Activated T-cell treated with anti-CD3 and anti-CD28 coated beads, Interleukin-2, amount 50 U/mL, for 72 hours (primary cell): ENCODE data around the gene KCNH2. TPM values are rescaled to one million over a fixed set of nuclear protein-coding genes. Genes with fewer than 3 reads are reported as not detected.
A peak's percentile ranks its signal among the peaks of the same experiment; 100 is the strongest.

Source experiments
- ATAC-seq, 2 donors: fragments of 150-1000 bp; cut with Tn5 transposase; replicated peaks in 1 of 2; 2 replicates each; pipeline ENCODE4 v1.10.0; 2021; ENCODE audit warnings: moderate library complexity in 2 of 2, mild to moderate bottlenecking in 1 of 2
- DNase-seq, 2 donors: peaks; one replicate each; pipeline ENCODE4 v3.0.0; 2021 to 2022; ENCODE audit warnings: mixed read lengths in 1 of 2
- H3K27ac Mint-ChIP-seq: one replicate; pipeline ENCODE4 v1.8.0; 2022; ENCODE audit warnings: mild to moderate bottlenecking, moderate library complexity, mixed read lengths
- H3K27me3 Mint-ChIP-seq: one replicate; pipeline ENCODE4 v1.8.0; 2022; ENCODE audit warnings: low read depth, mixed read lengths
- H3K36me3 Mint-ChIP-seq, 2 donors: one replicate each; pipeline ENCODE4 v1.8.0; 2022; ENCODE audit warnings: mixed read lengths in 2 of 2, mild to moderate bottlenecking in 1 of 2; ENCODE audit not compliant: insufficient read depth in 2 of 2
- H3K4me1 Mint-ChIP-seq: one replicate; pipeline ENCODE4 v1.8.0; 2022; ENCODE audit warnings: low read depth, mixed read lengths
- H3K4me3 Mint-ChIP-seq, 2 donors: one replicate each; pipeline ENCODE4 v1.8.0; 2022; ENCODE audit warnings: mild to moderate bottlenecking in 2 of 2, mixed read lengths in 2 of 2, moderate library complexity in 2 of 2
- H3K9me3 Mint-ChIP-seq, 2 donors: one replicate each; pipeline ENCODE4 v1.8.0; 2022; ENCODE audit warnings: mixed read lengths in 2 of 2
- total RNA-seq, 2 donors: library from RNA; stranded (reverse); gene quantifications; one replicate each; pipeline ENCODE4 v1.2.3, GENCODE V29; 2022

The KCNH2 gene
- total RNA-seq, 2 donors from 2014 or later: 0.72 to 0.77 TPM

DNA sequence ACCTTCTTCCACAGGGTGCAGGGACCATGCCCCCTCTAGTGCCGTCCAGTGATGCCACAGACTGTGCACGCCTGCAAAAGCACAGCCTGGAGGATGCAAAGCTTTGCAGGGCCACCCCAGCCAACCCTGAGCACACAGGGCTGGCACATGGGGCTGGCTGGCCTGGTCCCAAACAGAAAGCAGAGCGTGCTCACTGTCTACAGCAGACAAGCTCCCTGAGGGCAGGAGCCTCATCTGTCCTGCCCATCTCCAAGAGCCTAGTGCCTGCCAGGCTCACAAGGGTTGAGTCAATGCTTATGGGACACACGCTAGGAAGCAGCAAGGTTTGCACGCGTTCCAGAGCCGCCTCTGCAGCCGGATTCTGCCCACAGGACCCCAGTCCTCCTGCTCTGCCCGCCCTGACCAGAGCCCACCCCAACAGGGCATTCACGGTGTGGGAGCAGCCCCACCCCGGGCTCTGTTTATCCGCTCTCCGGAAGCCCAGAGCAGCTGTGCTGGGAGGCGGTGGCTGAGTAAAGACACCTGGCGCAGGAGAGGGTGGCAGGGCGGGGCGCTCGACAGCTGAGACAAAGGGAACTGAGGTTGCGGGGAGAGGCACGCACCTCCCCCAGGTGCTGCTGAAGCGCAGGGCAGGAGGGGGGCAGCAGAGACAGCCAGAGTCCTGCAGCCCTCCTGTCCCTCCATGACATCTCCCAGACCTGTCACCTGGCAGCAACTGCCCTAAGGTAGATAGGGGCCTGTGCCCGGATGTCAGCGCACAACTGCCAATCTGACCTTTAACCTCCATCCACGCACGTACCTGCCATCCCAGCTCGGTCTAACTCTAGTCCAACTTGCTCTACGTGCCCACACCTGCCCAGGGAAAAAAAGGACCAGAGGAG lies 4.3 kb downstream of the KCNH2 start:
- Mint-ChIP-seq H3K27ac (no peak overlapping the region), H3K36me3 (peaks cover 0 to under 1% of the 10 kb centered on the region in 2 donors), H3K9me3 (no peaks in the 10 kb centered on the region), H3K27me3 (peaks cover 20% of the 10 kb centered on the region), H3K4me3 (peak overlapping the region; percentile 90 to 91), H3K4me1 (peaks cover 23% of the 10 kb centered on the region)
- peak; percentile 1 to 3 for ATAC-seq
- no peak for DNase-seq

DNA sequence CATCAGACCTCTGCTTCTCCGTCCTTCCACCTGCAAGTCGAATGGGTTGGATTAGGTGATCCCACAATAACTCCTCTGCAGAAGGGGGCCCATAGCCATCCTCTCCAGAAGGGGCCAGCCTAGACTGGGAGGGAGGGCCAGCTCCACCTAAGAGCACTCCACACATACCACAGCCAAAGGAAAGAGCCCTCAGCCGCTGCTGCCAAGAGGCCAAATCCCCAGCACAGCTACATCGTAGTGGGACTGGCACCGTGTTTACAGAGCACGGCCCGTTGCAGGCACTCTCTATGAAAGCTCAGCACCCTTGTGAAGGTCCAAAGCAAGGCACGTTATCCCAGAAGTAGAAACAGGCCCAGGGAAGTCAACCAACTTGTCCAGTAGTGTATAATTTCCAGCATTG lies 5.4 kb downstream of the KCNH2 start:
- Mint-ChIP-seq H3K27me3 (peaks cover 16% of the 10 kb centered on the region), H3K36me3 (no peaks in the 10 kb centered on the region), H3K4me1 (peaks cover 17% of the 10 kb centered on the region), H3K27ac (no peak overlapping the region), H3K9me3 (no peaks in the 10 kb centered on the region), H3K4me3 (no peak overlapping the region)
- DNase-seq: no peak
- no peak for ATAC-seq

DNA sequence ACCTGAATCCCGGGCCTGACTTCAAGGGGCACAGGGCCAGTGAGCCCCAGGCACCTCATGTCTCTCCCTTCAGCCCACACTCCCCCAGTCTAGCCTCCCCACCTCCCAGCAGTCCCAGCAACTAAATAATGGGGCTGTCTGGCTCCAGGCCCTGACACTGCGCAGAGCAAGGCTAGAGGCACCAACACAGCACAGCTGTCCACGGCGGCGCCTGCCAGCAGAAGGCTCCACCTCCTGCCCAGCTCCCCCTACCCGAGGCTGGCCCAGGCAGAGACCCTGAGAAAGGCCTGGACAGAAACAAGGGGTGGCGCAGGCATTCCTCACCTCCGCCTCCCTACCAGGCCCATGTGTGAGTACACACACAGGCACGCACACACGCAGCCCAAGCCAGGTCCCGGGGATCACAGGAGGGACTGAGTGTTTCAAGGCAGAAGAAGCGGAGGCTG lies 6.1 kb downstream of the KCNH2 start:
- Mint-ChIP-seq H3K4me3 (no peak overlapping the region), H3K36me3 (no peaks in the 10 kb centered on the region), H3K4me1 (peaks cover 13% of the 10 kb centered on the region), H3K9me3 (no peaks in the 10 kb centered on the region), H3K27me3 (peaks cover 10% of the 10 kb centered on the region), H3K27ac (no peak overlapping the region)
- ATAC-seq (no peak), DNase-seq (no peak)

DNA sequence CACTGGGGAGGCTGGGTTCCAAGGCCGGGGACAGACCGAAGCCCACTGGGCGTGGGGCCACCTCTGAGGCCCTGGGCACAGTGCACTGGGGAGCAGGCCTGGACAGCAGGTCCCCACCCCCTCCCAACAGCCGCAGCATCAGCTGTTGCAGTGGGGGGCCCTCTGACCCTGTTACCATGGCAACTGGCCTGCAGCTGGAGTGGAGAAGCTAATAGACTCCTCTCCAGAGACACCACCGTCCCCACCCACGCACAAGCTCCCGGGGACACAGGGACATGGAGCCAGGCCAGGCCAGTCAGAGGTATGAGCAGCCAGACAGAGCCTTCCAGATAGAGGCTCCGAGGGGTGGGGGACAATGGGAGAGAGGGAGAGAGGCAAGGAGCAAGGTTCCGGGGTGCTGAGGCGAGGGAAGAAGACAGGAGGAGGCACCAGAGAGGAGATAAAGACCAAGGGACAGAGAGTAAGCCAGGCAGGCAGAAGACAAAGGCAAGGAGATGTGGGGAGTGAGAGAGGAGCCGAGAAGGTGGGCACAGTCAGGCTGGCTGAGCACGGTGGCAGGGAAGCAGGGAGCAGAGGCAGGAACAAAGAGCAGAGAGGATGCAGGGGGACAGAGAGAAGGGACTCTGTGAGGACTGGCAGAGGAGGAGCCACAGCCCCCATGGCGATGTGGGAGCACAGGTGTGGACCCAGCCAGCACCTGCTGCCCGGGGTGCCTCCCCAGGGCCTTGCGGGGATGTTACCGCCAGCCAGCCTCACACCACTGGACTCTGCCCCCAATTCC lies 6.7 kb downstream of the KCNH2 start:
- Mint-ChIP-seq H3K9me3 (no peaks in the 10 kb centered on the region), H3K4me1 (peaks cover 8% of the 10 kb centered on the region), H3K27ac (no peak overlapping the region), H3K36me3 (no peaks in the 10 kb centered on the region), H3K4me3 (no peak overlapping the region), H3K27me3 (peaks cover 4% of the 10 kb centered on the region)
- ATAC-seq (no peak), DNase-seq (no peak)

DNA sequence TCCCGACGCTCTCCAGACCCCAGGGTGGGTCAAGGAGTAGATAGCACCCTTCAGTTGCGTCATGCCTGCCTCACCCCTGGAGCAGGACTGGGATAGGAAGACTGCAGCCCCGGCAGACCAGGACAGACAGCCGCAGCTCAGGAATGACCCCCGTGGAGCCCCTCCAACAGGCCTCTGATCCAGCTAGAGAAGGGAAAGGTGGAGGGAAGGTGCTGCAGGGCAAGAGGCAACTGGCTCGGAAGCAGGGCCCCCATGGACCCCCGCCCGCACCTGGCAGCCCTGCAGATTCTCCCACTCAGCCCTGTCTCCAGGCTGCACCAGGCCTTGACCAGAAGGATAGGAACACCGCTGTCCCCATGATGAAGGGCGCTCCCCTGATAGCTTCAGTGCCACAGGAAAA lies 7.7 kb downstream of the KCNH2 start:
- no peaks in the 10 kb centered on the region for H3K9me3 Mint-ChIP-seq
- no peak for DNase-seq
- H3K36me3 Mint-ChIP-seq: no peaks in the 10 kb centered on the region
- no peaks in the 10 kb centered on the region for H3K27me3 Mint-ChIP-seq
- no peak for ATAC-seq
- no peak overlapping the region for H3K4me3 Mint-ChIP-seq
- peaks cover 8% of the 10 kb centered on the region for H3K4me1 Mint-ChIP-seq
- H3K27ac Mint-ChIP-seq: no peak overlapping the region

DNA sequence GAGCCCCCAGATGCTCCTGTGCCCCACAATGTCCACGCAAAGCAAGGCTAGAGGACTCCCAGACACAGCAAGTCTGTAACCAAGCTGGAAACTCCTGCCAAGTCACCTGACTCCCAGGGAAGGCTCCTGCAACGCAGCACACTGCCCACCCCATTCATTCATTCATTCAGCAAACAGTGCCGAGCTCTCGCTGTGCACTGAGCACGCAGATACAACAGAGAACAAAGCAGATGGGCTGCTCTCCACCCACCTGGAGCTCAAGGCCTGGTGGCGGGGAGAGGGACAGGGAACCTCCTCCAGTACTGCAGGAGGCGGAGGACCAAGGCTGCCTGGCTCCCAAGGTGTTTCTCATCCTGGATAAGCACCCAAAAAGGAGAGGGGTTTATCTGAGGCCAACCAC lies 8.6 kb downstream of the KCNH2 start:
- no peaks in the 10 kb centered on the region for H3K9me3 Mint-ChIP-seq
- no peaks in the 10 kb centered on the region for H3K27me3 Mint-ChIP-seq
- H3K36me3 Mint-ChIP-seq: no peaks in the 10 kb centered on the region
- peaks cover 5% of the 10 kb centered on the region for H3K4me1 Mint-ChIP-seq
- no peak for DNase-seq
- no peak overlapping the region for H3K27ac Mint-ChIP-seq
- H3K4me3 Mint-ChIP-seq: no peak overlapping the region
- ATAC-seq: no peak

DNA sequence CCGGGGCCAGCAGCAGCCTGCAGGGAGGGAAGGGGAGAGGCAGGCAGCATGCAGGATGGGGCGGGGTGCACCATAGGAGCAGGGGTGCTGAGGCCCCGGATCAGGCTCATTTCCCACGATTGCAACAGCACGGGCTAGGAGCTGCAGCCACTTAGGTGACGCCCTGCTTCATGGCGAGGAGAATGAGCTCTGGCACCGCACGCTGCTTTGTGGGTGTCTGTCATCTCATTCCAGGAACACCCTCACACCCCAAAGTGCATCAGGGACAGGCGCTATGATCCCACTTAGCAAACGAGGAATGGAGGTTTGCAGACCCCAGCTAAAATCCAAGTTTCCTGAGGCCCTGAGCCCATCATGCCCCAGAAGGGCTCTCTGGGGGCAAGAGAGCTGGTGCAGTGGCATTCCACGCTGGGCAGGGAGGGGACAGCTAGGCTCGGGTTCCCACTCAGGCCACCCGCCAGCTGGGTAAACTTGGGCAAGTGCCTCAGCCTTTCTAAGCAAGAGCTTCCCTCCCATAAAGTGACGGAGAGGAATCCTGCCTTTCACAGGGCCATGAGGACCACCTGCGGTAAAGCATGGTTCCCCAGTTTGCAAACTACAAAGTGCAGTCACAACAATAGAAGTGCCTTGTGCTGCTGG lies 9.3 kb downstream of the KCNH2 start:
- DNase-seq (no peak), ATAC-seq (no peak)
- no peaks in the 10 kb centered on the region for H3K4me1 Mint-ChIP-seq
- no peaks in the 10 kb centered on the region for H3K36me3 Mint-ChIP-seq
- H3K4me3 Mint-ChIP-seq: no peak overlapping the region
- no peaks in the 10 kb centered on the region for H3K27me3 Mint-ChIP-seq
- H3K27ac Mint-ChIP-seq: no peak overlapping the region
- no peaks in the 10 kb centered on the region for H3K9me3 Mint-ChIP-seq

DNA sequence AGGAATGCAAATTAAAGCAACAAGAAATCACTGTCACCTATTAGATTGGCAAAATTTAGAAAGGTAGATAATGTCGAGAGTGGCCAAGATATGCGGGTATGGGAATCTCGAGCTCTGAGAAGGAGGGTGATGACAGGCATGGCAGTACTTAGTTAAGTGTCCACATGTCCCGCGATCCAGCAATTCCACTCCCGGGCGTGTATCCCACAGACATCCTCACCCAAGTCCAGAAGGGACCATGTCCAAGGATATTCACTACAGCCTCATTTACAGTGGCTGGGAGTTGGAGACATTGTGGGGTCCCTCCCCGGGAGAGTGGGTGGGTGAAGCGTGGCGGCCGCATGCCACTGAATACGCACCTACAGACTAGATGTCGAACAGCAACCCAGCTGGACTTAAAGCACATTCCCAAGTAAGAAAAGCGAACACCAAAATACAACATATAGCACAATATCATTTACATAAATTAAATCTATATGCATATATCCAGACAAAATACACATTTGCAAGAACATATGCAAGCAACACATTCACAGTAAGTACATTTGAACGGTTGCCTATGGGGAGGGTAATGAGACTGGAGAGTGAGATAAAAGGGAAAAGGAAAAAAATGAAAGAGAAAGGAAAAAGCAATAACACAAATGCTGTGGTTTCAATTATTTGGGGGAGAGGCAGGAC lies 9.9 kb downstream of the KCNH2 start:
- no peak for ATAC-seq
- Mint-ChIP-seq H3K36me3 (no peaks in the 10 kb centered on the region), H3K9me3 (no peaks in the 10 kb centered on the region), H3K27ac (no peak overlapping the region), H3K27me3 (no peaks in the 10 kb centered on the region), H3K4me1 (no peaks in the 10 kb centered on the region), H3K4me3 (no peak overlapping the region)
- DNase-seq: no peak

DNA sequence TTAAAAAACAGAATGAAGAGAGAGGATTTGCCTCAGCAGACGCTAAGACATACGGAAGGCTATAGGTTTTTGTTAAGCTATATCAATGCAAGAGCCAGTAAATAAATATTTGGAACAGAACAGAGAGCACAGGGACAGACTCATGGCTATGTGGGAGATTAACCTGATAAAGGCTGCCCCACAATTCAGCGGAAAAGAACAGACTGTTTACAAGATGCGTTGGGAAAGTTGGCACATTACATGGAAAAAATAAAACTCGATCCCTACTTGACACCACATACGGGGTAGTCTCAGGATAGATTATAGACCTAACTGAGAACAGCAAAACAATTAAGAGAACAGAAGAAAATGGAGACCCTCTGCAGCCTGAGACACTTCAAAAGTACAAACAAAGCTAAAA lies 10.8 kb downstream of the KCNH2 start:
- no peaks in the 10 kb centered on the region for H3K4me1 Mint-ChIP-seq
- no peak for DNase-seq

DNA sequence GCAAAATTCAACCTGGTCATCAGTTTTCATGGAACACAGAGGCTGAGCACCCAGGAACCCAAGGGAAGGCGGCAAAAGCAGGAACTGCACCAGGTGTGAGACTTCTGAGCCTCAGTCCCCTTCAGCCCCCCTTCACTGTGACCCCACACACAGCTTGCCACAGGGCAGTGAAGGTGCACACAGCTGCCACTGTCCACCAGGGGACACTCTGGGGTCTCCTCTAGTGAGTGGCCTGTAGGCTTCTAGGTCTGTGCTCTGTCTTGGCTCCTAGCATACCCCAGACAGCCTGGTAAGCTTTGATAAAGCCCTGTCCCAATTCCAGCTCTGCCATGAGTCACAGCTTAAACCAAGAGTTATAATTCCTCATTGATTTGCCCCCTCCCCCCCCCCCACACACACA lies 12.1 kb downstream of the KCNH2 start:
- Mint-ChIP-seq H3K27me3 (no peaks in the 10 kb centered on the region), H3K4me3 (no peak overlapping the region), H3K27ac (no peak overlapping the region), H3K9me3 (no peaks in the 10 kb centered on the region), H3K4me1 (no peaks in the 10 kb centered on the region), H3K36me3 (no peaks in the 10 kb centered on the region)
- ATAC-seq: no peak
- no peak for DNase-seq

More for the DNA sequence above, 10.8 kb downstream of the KCNH2 start:
- no peak for ATAC-seq
- Mint-ChIP-seq H3K36me3 (no peaks in the 10 kb centered on the region), H3K27me3 (no peaks in the 10 kb centered on the region), H3K9me3 (no peaks in the 10 kb centered on the region), H3K27ac (no peak overlapping the region), H3K4me3 (no peak overlapping the region)

DNA sequence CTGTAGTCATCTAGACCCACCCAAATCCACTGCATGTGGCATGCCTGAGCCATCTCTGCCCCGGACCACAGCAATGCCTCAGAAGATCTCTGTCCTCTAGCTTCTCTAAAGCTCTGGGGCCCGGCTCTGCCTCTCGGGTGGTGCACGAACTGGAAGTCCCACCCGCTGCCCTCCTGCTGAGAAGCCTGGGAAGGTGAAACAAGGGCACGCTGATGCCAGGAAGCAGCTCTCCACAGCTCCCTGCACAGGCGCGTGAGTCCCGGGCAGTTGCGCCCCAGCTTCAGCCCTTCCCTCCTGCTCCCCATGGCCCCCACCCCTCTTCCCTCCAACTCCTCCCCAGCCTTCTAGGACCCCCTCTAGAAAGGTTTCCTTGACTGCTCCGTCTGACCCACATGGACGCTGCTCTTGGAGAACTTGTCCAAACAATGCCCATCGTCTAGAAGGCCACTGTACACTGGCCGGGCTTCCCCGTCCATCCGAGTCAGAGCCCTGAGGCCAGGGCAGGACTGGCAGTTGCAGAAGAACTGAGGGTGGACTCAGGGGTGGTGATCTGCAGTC lies 12.8 kb downstream of the KCNH2 start:
- no peaks in the 10 kb centered on the region for H3K36me3 Mint-ChIP-seq
- no peaks in the 10 kb centered on the region for H3K4me1 Mint-ChIP-seq
- no peak overlapping the region for H3K27ac Mint-ChIP-seq
- H3K9me3 Mint-ChIP-seq: no peaks in the 10 kb centered on the region
- DNase-seq (no peak), ATAC-seq (no peak)
- H3K4me3 Mint-ChIP-seq: no peak overlapping the region
- no peaks in the 10 kb centered on the region for H3K27me3 Mint-ChIP-seq

DNA sequence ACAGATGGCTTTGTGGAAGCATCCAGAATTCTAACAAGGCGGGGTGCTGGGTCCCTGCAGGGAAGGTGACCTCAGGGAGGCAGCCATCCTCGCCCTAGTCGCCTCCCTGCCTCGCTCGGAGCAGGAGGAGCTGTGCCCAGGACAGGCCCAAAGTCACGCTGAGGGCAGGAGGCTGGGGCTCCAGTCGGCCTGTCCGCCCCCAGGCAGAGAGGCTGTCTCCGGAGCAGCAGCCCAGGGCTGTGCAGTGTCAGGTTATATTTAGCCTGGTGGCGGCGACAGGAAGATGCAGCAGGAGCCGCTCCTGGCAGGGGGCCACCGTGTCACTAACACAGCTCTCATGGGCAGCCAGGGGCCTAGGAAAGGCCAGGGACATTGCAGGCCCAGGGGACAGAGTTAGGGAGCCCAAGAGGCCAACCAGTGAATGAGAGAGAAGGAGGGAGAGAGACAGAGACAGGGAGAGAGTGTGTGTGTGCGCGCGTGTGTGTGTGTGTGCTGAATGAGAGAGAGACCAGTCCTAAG lies 13.5 kb downstream of the KCNH2 start:
- DNase-seq (no peak), ATAC-seq (no peak)
- no peaks in the 10 kb centered on the region for H3K9me3 Mint-ChIP-seq
- no peaks in the 10 kb centered on the region for H3K36me3 Mint-ChIP-seq
- H3K27me3 Mint-ChIP-seq: no peaks in the 10 kb centered on the region
- no peak overlapping the region for H3K4me3 Mint-ChIP-seq
- H3K4me1 Mint-ChIP-seq: peaks cover 3% of the 10 kb centered on the region
- H3K27ac Mint-ChIP-seq: no peak overlapping the region
